Stimulated activated CD4-positive, alpha-beta T cell treated with anti-CD3 and anti-CD28 coated beads, Interleukin-4, amount 100 ng/mL, for 1 hour (primary cell): Measurements from ENCODE around the gene SMTNL2.
"Not testable (repeated sequence)": the region's sequence is repeated elsewhere in the genome, so short reads cannot be mapped to it uniquely, and the experiment has no call there.

Experiments used
- DNase-seq: peaks from one replicate; pipeline ENCODE4 v3.0.0-alpha.2; 2020

SMTNL2 gene

DNA sequence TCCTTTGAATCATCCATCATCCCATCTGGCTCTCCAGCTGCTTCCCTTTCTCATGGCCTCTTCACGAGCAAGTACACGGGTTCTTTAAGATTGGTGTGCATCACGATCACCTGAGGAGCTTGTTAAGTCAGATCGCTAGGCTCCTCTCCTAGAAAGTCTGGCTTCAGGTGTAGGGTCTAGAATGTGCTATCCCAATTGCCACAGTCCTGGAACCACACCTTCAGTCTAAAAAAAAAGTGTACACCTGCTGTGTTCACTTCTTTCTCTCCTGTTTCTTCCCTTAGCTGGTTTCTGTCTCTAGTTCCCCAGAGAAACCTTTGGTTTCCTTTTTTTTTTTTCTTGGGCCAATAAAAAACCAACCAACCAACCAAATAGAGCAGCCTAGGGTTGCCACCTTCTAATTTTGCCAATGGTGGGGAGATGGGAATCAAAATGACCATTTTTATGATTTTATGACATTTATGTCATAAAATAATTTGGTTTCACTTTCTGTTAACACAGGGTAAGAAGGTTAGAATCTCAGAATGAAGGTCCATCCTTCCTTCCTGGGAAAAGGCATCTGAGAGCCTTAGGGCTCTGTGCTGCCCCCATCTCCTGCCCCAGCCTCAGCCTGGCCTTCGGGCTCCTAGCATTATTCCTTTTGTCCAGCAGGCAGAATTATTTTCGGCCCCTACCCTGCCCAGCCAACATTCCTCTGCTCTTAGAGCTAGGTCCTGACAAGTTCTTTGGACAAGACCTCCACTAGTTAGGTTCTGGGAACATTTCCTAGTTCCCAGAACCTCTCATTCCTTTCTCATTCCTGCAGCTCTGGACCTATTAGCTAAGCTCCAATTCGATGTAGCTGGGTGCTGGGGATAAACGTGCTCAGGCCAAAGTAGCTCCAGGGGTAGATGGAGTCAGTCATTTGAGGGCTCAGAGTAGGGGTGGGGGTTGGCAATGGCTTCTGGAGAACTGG is 22.0 kb upstream of the SMTNL2 start:
- no peak for DNase-seq

DNA sequence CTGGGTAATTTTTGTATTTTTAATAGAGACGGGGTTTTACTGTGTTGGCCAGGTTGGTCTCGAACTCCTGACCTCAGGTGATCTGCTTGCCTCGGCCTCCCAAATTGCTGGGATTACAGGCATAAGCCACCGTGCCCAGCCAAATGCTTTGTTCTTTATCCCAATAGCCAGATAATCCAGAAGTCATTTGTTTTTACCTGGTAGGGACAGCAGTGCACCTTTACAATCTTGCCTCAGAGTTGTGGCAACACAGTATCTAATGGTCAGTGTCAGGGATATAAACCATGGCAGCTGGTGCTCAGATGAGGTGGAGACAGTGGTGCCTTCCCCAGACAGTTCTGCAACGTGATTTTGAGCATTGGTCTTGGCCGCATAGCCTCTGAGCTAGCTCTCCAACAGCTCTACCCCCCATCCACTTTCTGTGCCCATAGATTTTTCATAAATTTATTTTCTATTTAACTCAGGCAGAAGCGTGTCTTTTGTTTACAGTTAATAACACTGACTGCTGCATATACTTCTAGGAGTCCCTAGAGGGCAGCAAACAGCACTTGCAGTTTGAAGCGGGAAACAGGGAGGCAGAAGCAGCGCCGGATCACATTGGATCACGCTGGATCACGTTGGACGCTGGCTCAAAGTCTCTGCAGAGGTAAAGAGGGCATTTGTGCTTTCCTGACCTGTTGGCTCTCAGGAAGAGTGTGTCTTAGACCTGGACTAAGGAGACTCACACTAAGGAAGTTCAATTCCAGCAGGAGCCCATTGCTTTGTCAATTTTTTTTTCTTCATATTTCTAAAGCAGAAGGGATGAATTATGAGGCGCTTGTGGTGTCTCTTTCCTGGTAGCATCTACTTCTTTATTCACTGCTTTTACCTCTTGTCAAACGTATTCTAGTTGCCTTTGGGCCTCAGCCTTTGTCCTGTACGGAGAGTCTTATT is 18.9 kb upstream of the SMTNL2 start:
- peak; percentile 49 for DNase-seq

DNA sequence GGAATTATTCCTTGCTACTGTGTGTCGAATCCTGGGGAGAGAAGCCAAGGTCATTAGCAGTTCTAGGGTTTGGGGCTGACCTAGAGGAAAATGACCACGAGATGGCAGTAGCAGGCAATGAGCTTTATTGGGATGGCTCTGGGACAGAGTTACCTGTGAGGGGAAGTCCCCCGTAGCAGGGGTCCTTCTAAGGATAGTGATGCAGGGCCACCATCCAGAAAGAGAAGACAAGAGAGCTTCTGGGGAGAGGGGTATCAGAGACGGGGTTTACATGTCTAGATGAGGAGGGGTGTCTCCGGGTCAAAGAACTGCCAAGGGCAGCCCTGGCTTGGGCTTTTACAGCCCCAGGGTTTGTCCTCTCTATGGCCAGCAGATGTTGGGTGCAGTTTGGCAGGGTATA is 17.5 kb upstream of the SMTNL2 start:
- DNase-seq = peak; percentile 35

DNA sequence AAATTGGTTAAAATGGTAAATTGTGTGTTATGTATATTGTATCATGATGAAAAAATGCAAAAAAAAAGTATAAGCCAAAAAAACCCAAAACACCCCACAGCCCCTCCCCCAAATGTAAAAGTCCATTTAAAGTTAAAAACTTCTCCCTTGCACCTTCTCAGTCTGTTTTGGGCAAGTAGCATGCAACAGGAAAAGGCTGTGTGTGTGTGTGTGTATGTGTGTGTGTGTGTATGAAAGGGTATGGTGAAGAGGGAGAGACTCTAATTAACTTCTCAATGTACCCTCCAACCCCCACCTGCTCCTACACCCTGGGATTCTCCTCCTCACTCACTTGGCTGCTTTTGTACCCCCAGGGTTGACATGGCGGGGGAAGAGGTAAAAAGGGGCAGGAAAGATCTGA is 14.7 kb upstream of the SMTNL2 start:
- no peak for DNase-seq

DNA sequence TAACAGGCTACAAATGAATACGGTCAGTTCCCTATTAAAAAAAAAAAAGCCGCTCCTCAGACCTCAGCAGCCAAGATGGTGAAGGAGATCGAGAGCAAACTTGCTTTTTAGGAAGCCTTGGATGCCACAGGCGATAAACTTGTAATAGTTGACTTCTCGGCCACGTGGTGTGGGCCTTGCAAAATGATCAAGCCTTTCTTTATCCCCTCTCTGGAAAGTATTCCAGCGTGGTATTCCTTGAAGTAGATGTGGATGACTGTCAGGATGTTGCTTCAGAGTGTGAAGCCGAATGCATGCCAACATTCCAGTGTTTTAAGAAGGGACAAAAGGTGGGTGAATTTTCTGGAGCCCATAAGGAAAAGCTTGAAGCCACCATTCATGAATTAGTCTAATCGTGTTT is 12.2 kb upstream of the SMTNL2 start:
- DNase-seq = no peak

DNA sequence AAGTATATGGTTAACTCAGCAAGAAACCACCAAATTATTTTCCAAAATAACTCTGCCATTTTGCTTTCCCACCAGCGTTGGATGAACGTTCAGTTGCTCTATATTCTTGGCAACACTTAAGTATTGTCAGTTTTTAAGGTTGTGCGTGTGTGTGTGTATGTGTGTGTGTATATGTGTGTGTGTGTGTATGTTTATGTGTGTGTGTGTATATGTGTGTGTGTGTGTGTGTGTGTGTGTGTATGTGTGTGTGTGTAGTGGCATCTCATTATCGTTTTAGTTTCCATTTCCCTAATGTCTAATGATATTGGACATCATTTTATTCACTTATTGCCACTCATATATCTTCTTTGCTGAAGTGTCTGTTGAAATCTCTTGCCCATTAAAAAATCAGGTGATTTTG is 11.2 kb upstream of the SMTNL2 start:
- no peak for DNase-seq

DNA sequence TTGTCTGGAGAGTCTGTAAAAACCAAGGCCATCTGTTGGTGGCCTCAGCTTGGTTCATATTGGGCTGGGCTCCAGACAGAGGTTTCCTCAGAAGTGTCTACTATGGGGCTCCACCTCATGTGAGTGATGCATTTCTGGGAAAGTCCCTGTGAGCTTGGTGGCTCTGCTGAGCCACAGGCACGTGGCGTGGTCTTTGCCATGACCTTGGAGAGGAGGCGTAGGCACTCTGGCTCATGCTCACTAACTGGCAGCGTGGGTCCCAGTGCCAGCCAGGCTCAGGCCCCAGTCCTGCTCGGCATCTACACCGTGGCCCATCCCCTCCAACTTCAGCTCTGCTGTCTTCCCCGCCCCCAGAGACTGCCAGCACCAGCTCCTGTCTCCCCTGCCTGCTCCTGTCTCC is 10.7 kb upstream of the SMTNL2 start:
- peak; percentile 72 for DNase-seq

DNA sequence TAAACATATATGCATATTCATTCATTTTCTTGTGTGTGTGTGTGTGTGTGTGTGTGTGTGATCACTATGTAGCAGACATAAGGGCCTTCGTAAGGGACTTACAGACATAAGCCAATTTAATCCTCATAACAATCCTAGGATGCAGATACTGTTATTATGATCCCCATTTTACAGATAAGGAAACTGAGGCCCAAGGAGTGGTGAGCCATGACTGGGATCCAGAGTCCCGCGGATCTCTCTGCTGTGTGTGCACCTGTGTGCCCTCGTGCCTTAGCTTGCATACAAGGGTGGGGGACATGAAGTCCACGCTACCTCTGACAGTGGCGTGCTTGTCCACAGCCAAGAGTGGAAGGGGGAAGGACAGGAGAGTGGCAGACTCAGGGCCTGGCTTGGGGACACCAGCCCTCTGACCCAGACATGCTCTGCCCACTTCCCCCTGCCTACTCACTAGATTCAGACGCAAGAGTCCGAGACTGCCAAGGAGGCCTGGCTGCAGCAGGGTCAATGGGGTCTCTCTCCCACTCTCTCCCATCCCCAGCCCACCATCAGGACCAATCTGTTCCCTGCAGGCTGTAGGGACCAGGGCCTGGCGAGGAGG is 9.8 kb upstream of the SMTNL2 start:
- DNase-seq = no peak

DNA sequence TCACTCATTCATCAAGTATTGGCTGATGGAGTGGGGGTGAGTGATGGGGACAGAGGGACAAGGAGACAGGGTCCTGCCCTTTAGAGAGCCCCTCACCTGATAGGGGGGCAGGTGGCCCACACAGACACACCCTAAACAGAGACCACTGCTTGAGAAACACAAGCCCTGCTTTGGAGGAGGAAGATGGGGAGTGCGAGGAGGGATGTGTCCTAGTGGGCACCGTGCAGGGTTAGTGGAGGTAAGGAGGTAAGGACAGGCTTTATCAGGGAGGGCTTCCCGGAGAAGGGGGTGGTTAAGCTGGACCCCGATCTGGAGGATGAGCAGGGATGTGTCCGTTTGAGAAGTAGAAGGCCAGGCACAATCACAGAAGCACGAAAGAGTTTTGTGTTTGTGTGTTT is 8.2 kb upstream of the SMTNL2 start:
- no peak for DNase-seq

DNA sequence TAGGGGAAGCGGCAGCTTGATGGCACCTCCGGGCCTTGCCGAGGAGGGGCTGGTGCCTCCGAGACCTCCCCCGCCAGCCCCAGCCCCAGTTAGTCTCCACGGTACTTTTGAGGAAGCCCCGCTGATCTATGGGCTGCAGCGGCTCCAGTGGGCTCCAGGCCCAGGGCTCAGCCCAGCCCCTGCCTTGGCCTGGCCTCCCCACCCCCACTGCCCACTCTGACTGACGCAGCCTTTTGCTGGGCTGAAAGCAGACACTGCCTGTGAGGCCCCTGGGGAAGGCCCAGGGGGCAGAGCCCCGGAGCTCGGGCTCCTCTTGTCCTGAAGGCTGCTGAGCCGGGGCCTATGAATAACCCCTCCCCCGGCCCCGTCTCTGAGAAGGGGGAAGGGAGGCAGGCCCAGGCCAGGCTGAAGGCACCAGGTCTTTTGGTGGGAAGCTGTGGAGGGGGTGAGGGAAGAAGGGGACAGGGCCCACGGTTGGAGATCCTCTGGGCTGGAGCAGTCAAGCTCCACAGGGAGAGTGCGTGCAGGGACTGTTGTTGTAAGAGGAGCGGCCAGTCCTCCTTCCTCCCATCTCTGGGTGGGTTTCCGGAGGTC is 7.5 kb upstream of the SMTNL2 start:
- no peak for DNase-seq

DNA sequence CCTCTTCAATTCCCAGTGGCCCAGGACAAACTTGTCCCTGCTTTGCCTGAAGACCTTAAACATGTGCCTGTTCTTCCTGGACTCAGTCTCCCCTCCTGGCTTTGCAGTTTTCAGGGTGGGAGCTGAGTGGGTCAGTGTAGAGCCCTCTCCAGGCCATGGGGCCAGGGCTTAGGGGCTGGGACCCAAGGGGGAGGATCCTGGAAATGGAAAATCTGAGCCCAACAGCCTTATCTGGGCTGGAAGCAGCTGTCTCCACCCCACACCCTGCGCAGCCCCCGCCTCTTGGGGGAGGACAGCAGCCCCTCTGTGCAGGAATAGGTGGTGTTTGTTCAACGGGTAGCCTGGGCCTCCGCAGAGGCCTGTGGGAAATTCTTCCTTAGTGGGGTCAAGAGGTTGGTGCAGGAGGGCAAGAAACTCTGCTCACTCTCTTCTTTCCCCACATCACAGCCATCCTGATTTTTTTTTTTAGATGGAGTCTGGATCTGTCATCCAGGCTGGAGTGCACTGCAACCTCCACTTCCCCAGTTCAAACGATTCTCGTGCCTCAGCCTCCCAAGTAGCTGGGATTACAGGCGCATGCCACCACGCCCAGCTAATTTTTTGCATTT is 6.8 kb upstream of the SMTNL2 start:
- DNase-seq = no peak

DNA sequence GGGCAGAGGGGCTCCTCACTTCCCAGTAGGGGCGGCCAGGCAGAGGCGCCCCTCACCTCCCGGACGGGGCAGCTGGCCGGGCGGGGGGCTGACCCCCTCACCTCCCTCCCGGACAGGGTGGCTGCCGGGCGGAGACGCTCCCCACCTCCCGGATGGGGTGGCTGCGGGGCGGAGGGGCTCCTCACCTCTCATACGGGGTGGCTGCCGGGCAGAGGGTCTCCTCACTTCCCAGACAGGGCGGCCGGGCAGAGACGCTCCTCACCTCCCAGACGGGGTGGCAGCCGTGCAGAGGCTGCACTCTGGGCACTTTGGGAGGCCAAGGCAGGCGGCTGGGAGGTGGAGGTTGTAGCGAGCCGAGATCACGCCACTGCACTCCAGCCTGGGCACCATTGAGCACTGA is 6.0 kb upstream of the SMTNL2 start:
- DNase-seq = not testable (repeated sequence)

DNA sequence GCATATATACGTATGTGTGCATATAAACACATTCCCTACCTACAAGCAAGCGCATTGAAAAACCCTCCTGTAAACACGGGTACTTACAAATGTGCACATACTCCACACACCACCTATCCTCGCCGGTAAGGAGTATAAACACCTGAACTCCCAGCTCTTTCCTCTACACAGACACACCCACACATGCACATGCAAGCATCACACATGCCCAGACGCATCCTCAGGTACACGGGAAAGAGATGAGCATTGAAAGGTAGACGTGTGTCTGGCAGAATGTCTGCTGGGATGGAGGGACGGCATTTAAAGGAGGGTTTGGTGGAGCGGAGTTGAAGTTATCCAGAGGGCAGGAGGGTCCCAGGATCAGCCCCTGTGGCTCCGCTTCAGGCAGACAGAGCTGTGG is 4.7 kb upstream of the SMTNL2 start:
- no peak for DNase-seq

DNA sequence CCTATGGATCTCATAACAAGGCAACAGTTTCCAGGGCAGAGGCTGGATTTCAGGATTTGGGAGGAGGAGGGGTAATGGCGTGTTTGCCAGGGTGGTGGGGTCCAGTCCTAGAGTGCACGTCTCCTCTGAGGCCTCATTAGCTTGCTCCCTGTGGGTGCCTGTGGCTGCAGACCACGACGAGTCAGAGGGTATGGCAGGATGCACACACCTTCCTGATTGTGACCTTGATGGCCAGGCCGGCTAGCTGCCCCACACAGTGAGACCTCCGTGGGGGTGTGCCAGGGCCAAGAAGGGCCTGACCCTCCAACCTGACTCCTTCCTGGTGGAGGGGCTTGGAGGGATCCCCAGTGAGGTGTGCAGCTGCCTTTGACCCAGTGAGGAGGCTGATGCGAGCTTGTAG is 4.0 kb upstream of the SMTNL2 start:
- no peak for DNase-seq

DNA sequence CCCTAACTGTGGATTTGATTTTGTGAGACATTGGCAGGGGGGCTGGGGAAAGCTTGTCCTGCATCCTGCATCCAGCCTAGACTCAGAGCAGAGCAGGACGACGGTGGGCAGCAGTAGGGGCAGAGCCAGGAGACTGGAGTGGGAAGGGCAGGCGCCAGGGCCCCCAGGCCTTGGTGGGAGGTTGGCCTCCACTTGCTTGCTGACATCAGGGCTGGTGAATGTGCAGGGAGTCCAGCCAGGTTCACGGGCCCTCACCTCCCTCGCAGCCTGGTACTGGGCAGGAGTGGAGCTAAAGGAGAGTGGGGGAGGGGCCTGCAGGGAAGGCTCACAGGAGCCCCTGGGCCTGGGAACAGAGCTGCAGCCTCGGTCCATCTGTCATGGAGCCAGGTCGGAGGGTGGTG is 2.2 kb upstream of the SMTNL2 start:
- DNase-seq = no peak

DNA sequence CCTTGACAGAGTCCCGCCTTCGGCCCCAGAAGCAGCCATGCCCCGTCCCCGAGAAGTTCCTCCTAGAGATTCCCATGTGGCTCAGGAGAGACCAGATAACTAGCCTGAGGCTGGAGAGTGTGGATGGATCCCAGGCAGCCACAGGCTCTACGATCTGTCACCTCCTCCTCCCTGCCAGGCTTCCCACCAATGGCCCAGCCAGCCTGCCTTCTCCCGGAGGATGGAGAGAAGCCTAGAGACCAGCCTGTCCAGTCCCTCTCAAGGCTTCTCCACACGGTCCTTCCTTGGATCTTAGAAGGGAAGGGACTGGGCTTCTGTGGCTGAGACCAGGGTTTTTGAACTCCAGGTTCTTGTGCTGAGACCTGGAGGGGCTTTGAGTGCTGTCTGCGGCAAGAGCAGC is 1.6 kb upstream of the SMTNL2 start:
- no peak for DNase-seq

DNA sequence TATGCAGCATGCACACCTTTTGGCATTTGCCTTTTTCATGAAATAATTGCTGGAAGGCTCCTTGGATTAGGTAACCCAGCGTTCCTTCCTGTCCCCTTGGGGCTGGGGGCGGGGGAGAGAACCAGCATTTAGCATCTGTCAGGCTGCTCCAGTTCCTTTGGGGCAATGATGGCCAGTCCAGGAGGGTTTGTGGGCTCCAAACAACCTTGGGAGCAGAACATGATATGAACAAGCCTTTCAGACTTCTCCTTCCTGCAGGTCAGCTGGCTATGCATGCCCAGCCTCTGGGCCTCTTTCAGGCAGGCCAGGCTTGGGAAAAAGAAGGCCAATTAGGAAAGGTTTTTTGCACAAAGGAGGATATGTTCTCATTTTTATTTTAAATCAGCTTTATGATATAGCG is 1.1 kb upstream of the SMTNL2 start:
- no peak for DNase-seq

DNA sequence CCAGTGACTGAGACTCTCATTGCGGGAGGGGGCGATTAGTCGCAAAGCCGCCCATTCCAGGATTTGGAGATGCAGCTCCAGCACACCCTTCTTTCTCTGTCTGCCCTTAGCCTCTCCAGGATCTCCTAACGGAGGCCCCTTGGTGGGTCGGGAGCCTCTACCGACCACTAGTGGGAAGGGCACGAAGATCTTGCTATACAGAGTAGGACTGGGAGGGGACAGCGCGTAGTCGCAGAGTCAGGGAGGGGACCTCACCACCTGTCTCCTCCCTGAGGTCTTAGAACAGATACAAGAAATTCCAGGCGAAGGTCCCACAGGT is 588 bp upstream of the SMTNL2 start:
- peak; percentile 15 for DNase-seq

DNA sequence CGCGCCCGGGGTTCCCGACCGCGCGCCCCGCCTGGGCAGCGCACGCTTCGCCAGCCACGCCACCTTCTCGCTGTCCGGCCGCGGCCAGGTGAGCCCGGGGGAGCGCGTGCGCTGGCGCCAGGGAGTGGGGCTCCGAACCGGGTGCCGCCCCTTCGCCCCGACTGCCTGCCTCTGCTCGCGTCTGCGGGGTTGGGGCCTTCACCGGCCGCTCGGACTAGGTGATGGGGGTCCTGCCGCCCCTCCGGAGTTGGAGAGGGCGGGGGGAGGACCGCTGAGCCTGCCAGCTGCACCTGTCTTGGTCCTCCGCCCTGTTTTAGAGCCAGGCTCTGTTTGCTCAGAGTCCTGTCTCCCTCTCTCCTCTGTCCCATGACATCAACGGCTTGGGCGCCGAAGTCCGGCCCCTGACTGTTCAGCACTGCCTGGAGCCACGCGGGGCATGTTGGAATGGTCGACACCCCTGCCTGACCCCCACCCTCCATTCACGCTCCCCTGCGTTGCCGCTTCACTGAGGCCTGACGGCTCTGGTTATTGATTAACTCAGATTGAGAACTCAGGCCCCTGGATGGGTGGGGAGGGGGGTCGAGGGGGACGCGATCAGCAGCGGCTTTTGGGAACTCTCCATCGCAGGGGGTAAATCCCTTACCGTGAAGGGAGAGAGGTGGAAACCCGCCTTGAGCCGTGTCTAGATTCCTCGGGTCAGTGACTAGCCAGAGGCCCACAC is 748 bp downstream of the SMTNL2 start:
- DNase-seq = no peak

DNA sequence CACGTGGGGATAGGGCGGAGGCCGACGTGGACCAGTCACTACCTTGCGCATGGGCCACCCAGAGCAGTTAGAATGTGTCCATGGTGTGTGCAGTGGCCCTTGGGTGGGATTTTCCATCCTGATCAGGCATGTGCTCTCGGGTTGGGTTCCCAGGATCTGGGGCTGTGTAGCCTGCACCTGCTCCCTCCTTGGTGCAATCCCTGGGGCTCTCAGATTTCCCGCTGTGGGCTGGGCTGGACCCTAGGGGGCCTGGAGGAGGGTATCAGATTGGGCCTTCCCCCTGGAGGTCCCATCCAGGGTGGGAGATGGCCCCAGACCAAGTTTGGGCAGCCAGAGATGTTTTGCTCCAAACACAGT is 1.3 kb downstream of the SMTNL2 start:
- no peak for DNase-seq

DNA sequence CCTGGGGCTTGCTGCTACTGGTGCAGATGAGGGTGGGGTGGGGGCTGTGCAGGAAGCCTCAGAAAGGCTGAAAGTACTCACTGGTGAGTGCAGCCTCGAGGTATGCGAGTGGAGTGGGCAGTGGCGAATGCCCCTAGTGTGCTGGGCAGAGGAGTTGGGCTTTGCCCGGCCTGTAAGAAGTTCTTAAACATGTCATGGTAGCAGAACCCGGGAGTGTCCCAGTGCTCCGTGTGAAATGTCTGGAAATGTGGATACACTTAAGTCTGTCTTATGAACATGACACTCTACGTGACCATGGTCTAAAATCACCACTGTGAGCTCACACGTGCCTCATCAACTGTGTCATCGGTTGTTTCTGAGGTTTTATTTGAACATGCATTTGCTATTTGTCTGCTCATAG is 1.7 kb downstream of the SMTNL2 start:
- no peak for DNase-seq

DNA sequence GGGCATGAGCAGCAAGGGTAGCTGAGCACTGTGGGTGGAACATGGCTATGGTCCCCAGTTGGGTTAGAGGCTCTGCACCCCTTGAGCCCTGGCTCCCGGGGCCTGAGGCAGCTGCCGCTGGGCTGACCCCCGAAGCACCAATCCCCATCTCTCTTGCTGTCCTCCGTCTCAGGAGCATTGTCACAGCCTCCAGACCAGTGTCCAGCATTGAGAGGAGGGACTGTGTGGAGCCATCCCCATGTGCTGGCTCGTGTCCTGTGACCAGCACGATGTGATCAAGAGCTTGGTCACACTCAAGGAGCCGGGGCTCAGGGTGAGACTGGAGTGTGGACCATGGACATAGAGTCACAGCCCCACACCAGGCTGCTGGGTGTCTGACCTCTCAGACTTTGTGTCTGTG is 2.9 kb downstream of the SMTNL2 start:
- DNase-seq = no peak
